NT2/D1 (cell line): ENCODE data around the gene NTM.

Experiments
- SUZ12 ChIP-seq: IDR thresholded peaks from 2 replicates; pipeline ENCODE4 v1.6.1; 2011; ENCODE audit not compliant: insufficient read length, insufficient read depth; ENCODE audit errors: extremely low read depth
- YY1 ChIP-seq: IDR thresholded peaks from 2 replicates; pipeline ENCODE4 v1.6.1; 2011; ENCODE audit not compliant: insufficient read length, insufficient read depth
- ZNF274 ChIP-seq: IDR thresholded peaks from 2 replicates; pipeline ENCODE4 v1.6.1; 2011; ENCODE audit warnings: mild to moderate bottlenecking, low read depth, low read length

DNA sequence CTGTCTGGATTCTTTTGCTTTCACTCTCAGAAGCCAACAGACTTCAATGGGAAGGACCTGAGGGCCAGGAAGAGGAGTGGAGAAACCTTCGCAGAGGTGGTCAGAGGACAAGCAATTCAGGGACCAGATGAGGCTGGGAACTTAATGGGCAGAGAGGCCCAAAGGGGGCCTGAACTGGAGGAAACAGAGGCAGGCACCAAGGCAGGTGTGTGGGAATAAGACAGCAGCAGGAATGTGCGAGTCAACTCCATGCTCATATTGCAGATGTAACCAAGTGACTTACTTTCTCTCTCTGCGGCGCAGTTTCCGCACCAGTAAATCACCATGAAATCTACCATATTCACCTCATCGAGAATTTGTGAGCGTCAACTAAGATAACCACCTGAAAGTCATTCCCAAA, 669.1 kb downstream of the NTM start:
- no peak for TF ChIP-seq ZNF274
- no peak for TF ChIP-seq YY1
- no peak for TF ChIP-seq SUZ12
